B cell (primary cell): ENCODE measurements around the gene CLN3. TPM values are rescaled to one million over a fixed set of nuclear protein-coding genes. Genes with fewer than 3 reads are reported as not detected.

Experiments used
- ATAC-seq: fragments of 200-7000 bp; cut with Tn5 transposase; one replicate; pipeline ENCODE4 v1.10.0; 2021; ENCODE audit warnings: low read depth, mild to moderate bottlenecking, moderate number of reproducible peaks, moderate library complexity
- CTCF ChIA-PET: fragments of 350-600 bp; sonication (Branson Sonifier 250); formaldehyde crosslinking; loops from one replicate; lab custom pipeline; 2021; ENCODE audit warnings: antibody characterized with exemption, inconsistent platforms; lab: Charles Lee
- POLR2A ChIA-PET: fragments of 350-600 bp; sonication (Branson Sonifier 250); formaldehyde crosslinking; loops from one replicate; lab custom pipeline; 2021; ENCODE audit warnings: antibody characterized with exemption; lab: Charles Lee
- DNase-seq: peaks from one replicate; pipeline ENCODE4 v3.0.0; 2013
- H2AFZ ChIP-seq: 2 replicates; pipeline ENCODE4 v1.6.1; 2012; ENCODE audit warnings: mild to moderate bottlenecking, low read depth, low read length; ENCODE audit not compliant: insufficient read depth, poor library complexity, severe bottlenecking
- H3K27ac ChIP-seq, 2 donors: 1 replicate in 1 of 2; 2 replicates in 1 of 2; pipeline ENCODE4 v1.5.1; 2012 to 2013; ENCODE audit warnings: low read length in 2 of 2, mild to moderate bottlenecking in 2 of 2, moderate library complexity in 1 of 2
- H3K27me3 ChIP-seq, 4 experiments: fragments of 200-600 bp in 1 of 4; sonication (generic) in 1 of 4; replicated peaks in 1 of 4; 1 replicate in 2 of 4; 2 replicates in 2 of 4; pipeline versions ENCODE4 v1.6.1 to v1.7.0; 2013 to 2016; ENCODE audit warnings: low read length in 3 of 4, mild to moderate bottlenecking in 2 of 4, mixed read lengths in 1 of 4, moderate library complexity in 1 of 4; ENCODE audit not compliant: insufficient read depth in 4 of 4, control insufficient read depth in 3 of 4; ENCODE audit errors: control extremely low read depth in 1 of 4
- H3K36me3 ChIP-seq, 2 experiments: replicated peaks in 1 of 2; 1 replicate in 1 of 2; 2 replicates in 1 of 2; pipeline versions ENCODE4 v1.6.1 to v1.7.1; 2013; ENCODE audit warnings: low read length in 1 of 2; ENCODE audit not compliant: insufficient read depth in 2 of 2, control insufficient read depth in 1 of 2; ENCODE audit errors: control extremely low read depth in 1 of 2, extremely low read depth in 1 of 2
- H3K4me1 ChIP-seq, 2 donors: fragments of 200-600 bp in 1 of 2; sonication (generic) in 1 of 2; 1 replicate in 1 of 2; 2 replicates in 1 of 2; pipeline versions ENCODE4 v1.5.1 to v1.6.1; 2013 to 2017; ENCODE audit warnings: low read length in 2 of 2; ENCODE audit not compliant: control insufficient read depth in 2 of 2, insufficient read depth in 2 of 2
- H3K4me2 ChIP-seq: replicated peaks from 2 replicates; pipeline ENCODE3; 2012; ENCODE audit warnings: mild to moderate bottlenecking, low read depth, low read length; ENCODE audit not compliant: poor library complexity, severe bottlenecking
- H3K4me3 ChIP-seq, 5 experiments: fragments of 200-600 bp in 1 of 5; sonication (generic) in 1 of 5; 1 replicate in 3 of 5; 2 replicates in 2 of 5; pipeline versions ENCODE4 v1.5.1 to v1.7.0; 2011 to 2016; ENCODE audit warnings: low read length in 4 of 5, mild to moderate bottlenecking in 4 of 5, low read depth in 2 of 5, control low read depth in 1 of 5, moderate library complexity in 1 of 5; ENCODE audit not compliant: insufficient read depth in 1 of 5; ENCODE audit errors: control extremely low read depth in 1 of 5, extremely low read depth in 1 of 5
- H3K79me2 ChIP-seq: fragments of 200-600 bp; sonication (generic); one replicate; pipeline ENCODE4 v1.6.0; 2016; ENCODE audit warnings: low read length; ENCODE audit not compliant: control insufficient read depth, insufficient read depth
- H3K9ac ChIP-seq: fragments of 200-600 bp; sonication (generic); 2 replicates; pipeline ENCODE4 v1.6.1; 2017; ENCODE audit warnings: mild to moderate bottlenecking, low read length, moderate library complexity
- H3K9me3 ChIP-seq, 3 donors: one replicate each; pipeline versions ENCODE4 v1.6.1 to v1.7.1; 2013; ENCODE audit warnings: low read length in 2 of 3; ENCODE audit not compliant: control insufficient read depth in 2 of 3, insufficient read depth in 1 of 3; ENCODE audit errors: control extremely low read depth in 1 of 3
- H4K20me1 ChIP-seq: 2 replicates; pipeline ENCODE4 v1.6.0; 2012; ENCODE audit warnings: mild to moderate bottlenecking, low read length; ENCODE audit not compliant: insufficient read depth, control insufficient read depth, poor library complexity, severe bottlenecking
- H3K27ac Mint-ChIP-seq: one replicate; pipeline ENCODE4 v1.8.0; 2021; ENCODE audit warnings: mixed read lengths
- H3K27me3 Mint-ChIP-seq: one replicate; pipeline ENCODE4 v1.8.0; 2021; ENCODE audit warnings: mixed read lengths
- H3K4me1 Mint-ChIP-seq: one replicate; pipeline ENCODE4 v1.8.0; 2021; ENCODE audit warnings: mixed read lengths
- H3K4me3 Mint-ChIP-seq: one replicate; pipeline ENCODE4 v1.8.0; 2021; ENCODE audit warnings: mixed read lengths
- H3K9me3 Mint-ChIP-seq: one replicate; pipeline ENCODE4 v1.8.0; 2022; ENCODE audit warnings: mixed read lengths; ENCODE audit not compliant: insufficient read depth
- EZH2 ChIP-seq: IDR thresholded peaks from 2 replicates; pipeline ENCODE4 v1.6.1; 2012; ENCODE audit warnings: borderline replicate concordance, low read depth, mild to moderate bottlenecking, moderate library complexity, low read length; ENCODE audit not compliant: insufficient read depth, poor library complexity, severe bottlenecking
- WGBS: methylation state at CpG from one replicate; pipeline ENCODE4 v1.1.5; 2013; ENCODE audit warnings: missing lambda C conversion rate; ENCODE audit not compliant: insufficient coverage; 5-methylcytosine and 5-hydroxymethylcytosine counted together
- intact Hi-C: fragments of 100-400 bp; cut with micrococcal nuclease; formaldehyde crosslinking; loops from one replicate; pipeline ENCODE4 v1.10.0; 2022
- polyA plus RNA-seq: library from polyadenylated mRNA; depleted of rRNA; stranded (reverse); fragments of >200 nt; gene quantifications from 2 replicates; pipeline ENCODE4 v1.2.3, GENCODE V29; 2012
- total RNA-seq, 2 donors: library from RNA; stranded (reverse); fragments of 120-200 nt in 1 of 2; gene quantifications; 1 replicate in 1 of 2; 2 replicates in 1 of 2; pipeline versions ENCODE4 v1.2.3 to v1.2.4, GENCODE V29; 2013 to 2022
- TF ChIP-seq, protein P1 (sequence below): fragments of 200-600 bp; IDR thresholded peaks from one replicate; pipeline ENCODE4 v1.8.0; 2022; ENCODE audit warnings: antibody characterized with exemption, mild to moderate bottlenecking

The CLN3 gene
- total and polyA plus RNA-seq, 2 donors (not counting 1 experiment from before 2014, with no cell fraction given): 34.3 to 37.7 TPM

DNA sequence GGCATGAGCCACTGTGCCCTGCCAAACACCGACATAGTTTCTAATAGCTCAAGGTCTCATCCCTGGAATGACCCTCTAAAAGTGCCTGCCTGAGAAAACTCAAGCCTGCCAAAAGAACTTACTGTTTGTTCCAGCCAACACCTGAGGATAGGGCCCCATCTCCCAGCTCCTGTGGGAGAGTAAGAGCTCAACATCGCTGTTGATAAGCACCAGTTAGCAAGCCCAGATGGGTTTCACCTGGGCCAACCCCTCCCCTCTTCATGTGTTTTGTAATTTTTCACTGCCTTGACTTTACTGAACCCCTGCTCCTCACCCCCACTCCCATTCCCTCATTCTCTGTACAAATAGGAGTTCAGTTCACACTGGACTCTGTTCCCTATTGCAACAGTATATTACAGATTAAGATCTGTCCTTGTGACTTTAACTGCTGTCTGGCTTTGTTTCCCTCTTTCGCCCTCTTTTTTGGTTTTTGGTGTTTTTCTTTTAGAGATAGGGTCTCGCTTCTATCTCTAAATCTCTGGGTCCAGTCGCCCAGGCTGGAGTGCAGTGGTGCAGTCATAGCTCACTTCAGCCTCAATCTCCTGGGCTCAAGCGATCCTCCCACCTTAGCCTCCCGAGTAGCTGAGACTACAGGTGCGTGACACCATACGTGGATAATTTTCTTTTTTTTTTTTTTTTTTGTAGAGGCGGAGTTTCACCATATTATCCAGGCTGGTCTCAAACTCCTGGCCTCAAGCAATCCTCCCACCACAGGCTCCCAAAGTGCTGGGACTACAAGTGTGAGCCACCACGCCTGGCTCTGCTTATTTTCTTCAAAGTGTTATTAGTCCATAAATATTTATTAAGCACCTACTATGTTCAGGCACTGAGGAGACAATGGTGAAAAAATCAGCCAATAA, 34.6 kb upstream of the CLN3 start:
- ChIA-PET CTCF (no interaction called here), POLR2A (no interaction called here)
- no peak overlapping the region for H3K4me3 ChIP-seq
- 88% methylated on average over 5 of the region's 11 CpGs for WGBS
- H2AFZ ChIP-seq: no peak overlapping the region
- Mint-ChIP-seq H3K4me3 (no peak overlapping the region), H3K27me3 (peaks cover 7% of the 10 kb centered on the region), H3K4me1 (peaks cover 7% of the 10 kb centered on the region), H3K9me3 (no peaks in the 10 kb centered on the region), H3K27ac (no peak overlapping the region)
- no peaks in the 10 kb centered on the region for H4K20me1 ChIP-seq
- H3K9ac ChIP-seq: no peak overlapping the region
- no peak for DNase-seq
- TF ChIP-seq EZH2: no peak
- TF ChIP-seq, protein P1, sequence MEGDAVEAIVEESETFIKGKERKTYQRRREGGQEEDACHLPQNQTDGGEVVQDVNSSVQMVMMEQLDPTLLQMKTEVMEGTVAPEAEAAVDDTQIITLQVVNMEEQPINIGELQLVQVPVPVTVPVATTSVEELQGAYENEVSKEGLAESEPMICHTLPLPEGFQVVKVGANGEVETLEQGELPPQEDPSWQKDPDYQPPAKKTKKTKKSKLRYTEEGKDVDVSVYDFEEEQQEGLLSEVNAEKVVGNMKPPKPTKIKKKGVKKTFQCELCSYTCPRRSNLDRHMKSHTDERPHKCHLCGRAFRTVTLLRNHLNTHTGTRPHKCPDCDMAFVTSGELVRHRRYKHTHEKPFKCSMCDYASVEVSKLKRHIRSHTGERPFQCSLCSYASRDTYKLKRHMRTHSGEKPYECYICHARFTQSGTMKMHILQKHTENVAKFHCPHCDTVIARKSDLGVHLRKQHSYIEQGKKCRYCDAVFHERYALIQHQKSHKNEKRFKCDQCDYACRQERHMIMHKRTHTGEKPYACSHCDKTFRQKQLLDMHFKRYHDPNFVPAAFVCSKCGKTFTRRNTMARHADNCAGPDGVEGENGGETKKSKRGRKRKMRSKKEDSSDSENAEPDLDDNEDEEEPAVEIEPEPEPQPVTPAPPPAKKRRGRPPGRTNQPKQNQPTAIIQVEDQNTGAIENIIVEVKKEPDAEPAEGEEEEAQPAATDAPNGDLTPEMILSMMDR: no peak
- no peak overlapping the region for H3K4me2 ChIP-seq
- H3K4me1 ChIP-seq: no peaks in the 10 kb centered on the region
- no peak overlapping the region for H3K27ac ChIP-seq
- intact Hi-C loops: no loop called here
- H3K27me3 ChIP-seq: no peaks in the 10 kb centered on the region
- H3K36me3 ChIP-seq: no peaks in the 10 kb centered on the region
- no peak for ATAC-seq
- no peaks in the 10 kb centered on the region for H3K9me3 ChIP-seq
- no peaks in the 10 kb centered on the region for H3K79me2 ChIP-seq

DNA sequence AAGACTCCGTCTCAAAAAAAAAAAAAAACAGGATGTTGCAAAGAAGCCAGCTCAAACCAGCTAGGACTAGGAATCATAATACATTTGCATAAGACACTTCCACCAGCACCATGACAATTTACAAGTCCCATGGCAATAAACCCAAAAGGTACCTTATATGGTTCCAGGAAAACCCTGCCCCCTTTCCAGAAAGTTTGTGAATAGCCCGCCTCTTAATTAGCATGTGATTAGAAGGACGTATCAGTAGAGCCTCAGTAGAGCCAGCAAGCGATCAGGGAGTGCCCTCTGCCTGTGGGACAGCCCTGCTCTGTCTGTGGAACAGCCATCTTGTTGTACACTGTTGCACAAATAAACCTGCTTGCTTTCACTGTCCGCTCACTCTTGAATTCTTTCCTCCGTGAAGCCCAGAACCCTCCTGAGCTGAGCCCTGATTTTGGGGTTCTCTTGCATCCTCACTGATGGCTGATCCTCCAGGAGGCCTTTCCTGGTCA, 32.9 kb upstream of the CLN3 start:
- TF ChIP-seq EZH2: no peak
- TF ChIP-seq, protein P1: no peak
- no peaks in the 10 kb centered on the region for H3K4me1 ChIP-seq
- Mint-ChIP-seq H3K27ac (no peak overlapping the region), H3K4me3 (no peak overlapping the region), H3K27me3 (peaks cover 8% of the 10 kb centered on the region), H3K9me3 (no peaks in the 10 kb centered on the region), H3K4me1 (peaks cover 7% of the 10 kb centered on the region)
- H3K9me3 ChIP-seq: no peaks in the 10 kb centered on the region
- H2AFZ ChIP-seq: no peak overlapping the region
- no peaks in the 10 kb centered on the region for H3K79me2 ChIP-seq
- H3K4me3 ChIP-seq: no peak overlapping the region
- ChIA-PET CTCF (no interaction called here), POLR2A (interaction anchor here (0.6 kb wide), 1 partner anchor 33 kb away, joined by 3 read pairs; the partner anchor contains the start of gene CLN3)
- intact Hi-C loops: no loop called here
- no peak for ATAC-seq
- DNase-seq: no peak
- no peaks in the 10 kb centered on the region for H3K27me3 ChIP-seq
- 85% methylated on average over 6 of the region's 6 CpGs for WGBS
- H3K4me2 ChIP-seq: no peak overlapping the region
- H4K20me1 ChIP-seq: no peaks in the 10 kb centered on the region
- H3K36me3 ChIP-seq: no peaks in the 10 kb centered on the region
- H3K27ac ChIP-seq: no peak overlapping the region
- no peak overlapping the region for H3K9ac ChIP-seq
